Putamen (tissue), 1 donor: Measurements from ENCODE around the gene SLAMF6.
"Not testable (repeated sequence)": the region's sequence is repeated elsewhere in the genome, so short reads cannot be mapped to it uniquely, and the experiment has no call there.

Experiments
- DNase-seq: peaks from one replicate; pipeline ENCODE4 v3.0.0-alpha.2; 2016; ENCODE audit warnings: low spot score

SLAMF6 gene

GRCh38 chr1:160504651-160505050 lies 18.4 kb downstream of the SLAMF6 start:
- no peak for DNase-seq

- DNase-seq, result no peak
These were observed 20.0 kb downstream of the SLAMF6 start for GRCh38 chr1:160503087-160503486.

DNA sequence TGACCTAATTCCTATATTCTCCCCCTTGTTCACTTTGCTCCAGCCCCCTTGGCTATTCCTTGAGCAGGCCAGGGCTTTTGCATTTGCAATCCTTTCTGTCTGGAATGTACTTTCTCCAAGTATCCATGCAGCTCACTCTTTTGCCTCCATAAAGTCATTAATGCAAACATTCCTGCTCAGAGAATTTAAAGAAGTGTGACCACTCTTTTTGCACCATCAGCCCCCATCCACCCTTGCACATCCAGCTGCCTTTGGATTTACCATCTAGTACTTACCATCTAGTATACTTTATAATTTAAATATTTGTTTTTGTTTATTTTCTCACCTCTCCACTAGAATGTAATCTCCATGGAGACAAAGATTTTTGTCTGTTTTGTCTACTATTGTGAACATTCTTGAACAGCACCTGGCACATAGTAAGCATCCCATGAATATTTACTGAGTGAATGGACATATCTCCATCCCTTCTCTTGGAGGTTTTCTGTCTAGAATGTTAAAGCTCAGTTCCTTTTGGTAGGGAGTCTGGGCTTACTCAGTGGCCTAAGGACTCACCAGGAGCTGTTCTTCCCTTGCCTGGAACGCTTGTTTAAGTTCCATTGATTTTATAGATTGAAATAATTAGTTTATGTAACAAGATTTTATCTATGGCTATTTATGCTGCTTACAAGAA lies 22.6 kb downstream of the SLAMF6 start:
- DNase-seq, result no peak

DNA sequence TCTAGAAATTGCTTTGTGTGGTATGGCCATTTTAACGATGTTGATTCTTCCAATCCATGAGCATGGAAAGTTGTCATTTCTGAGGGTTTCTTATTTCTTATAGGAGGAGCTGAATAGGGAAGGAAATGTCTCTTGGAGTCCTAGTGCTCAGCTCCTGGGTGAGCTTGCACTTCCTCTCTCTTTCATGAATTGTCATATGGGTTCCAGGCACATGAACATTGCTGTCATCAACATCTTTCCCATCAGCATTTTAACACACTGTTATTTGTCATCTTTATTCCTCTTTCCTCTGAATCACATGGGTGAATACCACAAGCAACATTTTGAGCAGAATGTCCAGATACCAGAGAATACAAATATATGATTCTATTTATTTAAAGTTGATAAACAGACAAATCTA lies 23.4 kb downstream of the SLAMF6 start:
- peak; percentile 12 for DNase-seq

GRCh38 chr1:160498301-160499065 lies 24.6 kb downstream of the SLAMF6 start:
- not testable (repeated sequence) for DNase-seq

GRCh38 chr1:160496334-160496733 lies 26.7 kb downstream of the SLAMF6 start:
- DNase-seq, result no peak

- no peak for DNase-seq
These were observed 28.4 kb downstream of the SLAMF6 start for GRCh38 chr1:160494620-160495019.

- DNase-seq, result no peak
These were observed 30.4 kb downstream of the SLAMF6 start for GRCh38 chr1:160492617-160493016.

DNA sequence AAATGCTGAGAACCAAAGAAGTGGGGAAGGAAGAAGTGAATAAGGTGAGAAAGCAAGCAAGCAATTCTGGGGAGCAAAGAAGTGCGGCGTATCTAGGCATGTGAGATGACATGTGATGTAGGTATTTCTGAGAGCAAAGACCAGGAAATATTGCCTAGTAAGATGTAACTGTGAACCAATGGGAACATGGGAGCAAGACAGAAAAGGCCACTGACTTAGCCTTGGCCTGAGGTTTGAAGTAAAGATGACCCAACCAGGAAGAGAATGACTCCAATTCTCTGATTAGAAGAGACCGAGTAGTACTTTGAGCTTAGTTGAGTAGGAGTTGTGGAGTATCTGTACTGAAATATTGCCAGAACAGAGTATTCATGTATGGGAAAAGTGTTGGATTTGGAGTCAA lies 31.1 kb downstream of the SLAMF6 start:
- DNase-seq, result no peak

DNA sequence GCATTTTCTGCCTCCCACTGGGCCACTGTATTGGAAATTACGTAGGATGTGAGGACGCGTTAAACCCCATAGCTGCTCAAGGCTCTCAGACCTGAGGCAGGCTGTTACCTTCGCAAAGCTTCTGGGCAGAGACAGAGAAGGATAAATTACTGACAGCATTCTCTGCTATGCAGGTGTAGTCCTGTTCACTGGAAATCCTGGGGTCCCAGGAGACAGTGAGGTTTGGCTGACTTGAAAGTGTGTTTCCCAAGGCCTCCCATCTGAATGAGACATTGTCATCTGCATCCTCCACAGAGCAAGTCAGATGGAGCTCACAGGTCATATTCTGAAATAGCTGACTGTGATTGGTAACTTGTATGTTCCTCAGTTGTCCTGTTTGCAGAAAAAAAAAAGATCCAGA lies 32.0 kb downstream of the SLAMF6 start:
- DNase-seq, result no peak

DNA sequence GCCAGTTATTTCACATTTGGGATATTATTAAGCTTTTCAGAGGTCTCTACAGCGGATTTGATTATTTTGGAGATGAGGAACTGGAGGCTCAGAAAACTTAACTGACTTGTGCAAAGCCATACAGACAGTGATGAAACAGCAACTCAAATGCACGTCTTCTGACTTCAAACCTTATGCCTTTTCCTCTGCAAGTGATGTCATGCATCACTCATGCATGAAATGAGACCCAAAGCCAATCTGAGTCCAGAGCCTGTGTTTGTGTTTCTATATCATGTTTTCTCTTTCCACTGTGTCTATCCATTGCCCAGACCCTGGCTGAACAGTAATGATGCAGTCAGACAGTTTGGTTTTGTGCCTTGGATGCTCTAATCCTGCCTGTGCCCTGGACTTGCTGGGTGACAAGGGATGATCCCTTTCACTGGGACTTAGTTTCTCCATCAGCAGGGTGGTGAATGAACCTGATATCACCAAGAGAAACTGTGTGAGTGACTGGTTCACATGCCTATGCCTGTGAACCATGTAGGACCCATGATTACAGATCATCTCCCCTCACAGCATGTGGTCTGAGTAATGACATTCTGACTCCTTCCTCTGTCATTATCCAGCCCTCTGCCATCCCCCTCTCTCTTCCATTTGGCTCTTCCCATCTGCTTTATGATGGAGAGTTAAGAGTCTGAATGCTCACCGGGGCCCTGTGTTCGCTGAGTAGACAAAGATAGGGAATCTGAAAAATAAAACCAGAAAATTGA lies 33.4 kb downstream of the SLAMF6 start:
- DNase-seq, result no peak

DNA sequence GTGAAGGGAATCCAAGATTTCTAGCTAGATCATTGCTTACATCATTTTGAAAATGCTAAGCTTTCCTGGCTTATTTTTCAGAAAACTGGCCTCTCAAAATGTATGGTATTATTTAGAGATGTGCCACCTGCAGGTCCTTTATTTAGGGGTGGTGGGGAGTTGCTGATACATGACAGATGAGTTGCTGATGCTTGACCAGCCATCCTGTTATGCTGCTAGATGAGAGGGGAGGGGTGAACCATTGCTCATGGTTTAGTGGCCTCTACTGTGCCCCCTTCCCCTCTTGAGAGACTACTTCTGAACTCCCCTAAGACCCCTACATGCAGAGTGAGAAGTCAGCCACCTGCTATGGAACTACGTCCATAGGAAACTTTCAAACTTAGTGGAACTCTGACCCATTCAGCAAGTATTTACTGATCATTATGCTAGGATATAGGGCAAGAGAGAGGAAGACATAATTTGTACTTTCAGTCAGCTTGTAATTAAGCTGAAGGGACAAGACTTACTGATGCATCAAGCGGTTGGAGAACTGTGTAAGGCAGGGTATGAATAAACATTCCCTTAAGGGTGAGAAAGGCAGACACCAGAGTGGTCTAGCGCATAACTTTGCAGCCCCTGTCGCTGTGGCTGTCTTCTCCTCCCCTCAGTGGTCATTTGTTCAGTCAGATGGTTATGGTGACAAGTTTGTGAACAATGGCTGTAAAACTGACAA lies 34.6 kb downstream of the SLAMF6 start:
- no peak for DNase-seq

DNA sequence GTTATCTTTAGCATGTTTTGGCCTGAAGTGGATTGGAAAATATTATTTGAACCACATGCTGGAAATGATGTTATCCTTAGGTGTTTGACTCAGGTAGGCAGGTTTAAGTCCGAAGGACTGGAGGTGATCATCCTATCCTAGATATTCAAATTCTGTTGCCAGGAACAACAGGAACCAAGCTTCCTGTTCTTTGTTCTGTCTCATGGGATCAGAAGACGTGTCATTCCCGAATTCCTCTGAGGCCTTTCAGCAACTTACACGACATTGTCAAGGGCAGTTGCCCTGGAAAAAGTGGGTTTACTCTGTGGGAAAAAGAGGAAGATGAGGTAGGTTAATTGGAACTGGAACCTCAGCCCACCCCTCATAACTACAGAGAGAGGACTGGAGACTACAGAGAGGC lies 36.6 kb downstream of the SLAMF6 start:
- no peak for DNase-seq

DNA sequence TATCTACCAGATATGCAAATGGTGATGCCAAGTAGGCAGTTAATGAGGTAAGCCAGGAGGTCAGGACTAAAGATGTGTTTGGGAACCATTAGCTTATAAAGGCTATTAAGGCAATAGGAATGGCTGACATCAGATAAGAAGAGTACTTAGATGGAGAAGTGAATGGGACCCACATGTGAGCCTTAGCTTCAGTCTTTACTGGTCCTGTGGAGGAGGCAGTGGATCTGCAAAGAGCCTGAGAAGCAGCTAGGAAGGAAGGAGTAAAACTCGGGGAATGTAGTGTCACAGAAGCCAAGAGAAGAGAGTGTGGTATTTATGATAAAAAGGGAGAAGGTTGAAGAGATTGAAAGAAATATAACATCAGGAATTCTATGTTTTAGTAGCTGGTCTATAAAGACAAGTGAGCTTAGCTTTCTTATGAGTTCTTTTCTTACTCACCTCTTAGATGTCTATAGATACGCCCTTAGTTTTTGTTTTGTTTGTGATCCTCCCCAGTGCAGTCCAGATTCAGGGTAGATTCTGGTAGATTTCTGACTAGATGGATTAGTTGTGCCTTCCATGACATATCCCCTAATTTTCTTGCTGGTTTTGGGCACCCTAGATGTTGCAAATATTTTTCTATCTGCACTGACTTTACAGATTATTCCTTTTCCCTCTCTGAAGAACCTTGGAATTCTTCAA lies 39.4 kb downstream of the SLAMF6 start:
- DNase-seq, result no peak

GRCh38 chr1:160481979-160482596 lies 41.0 kb downstream of the SLAMF6 start:
- DNase-seq, result no peak

GRCh38 chr1:160480781-160481180 lies 42.3 kb downstream of the SLAMF6 start:
- DNase-seq, result not testable (repeated sequence)

GRCh38 chr1:160479091-160479490 lies 44.0 kb downstream of the SLAMF6 start:
- DNase-seq, result not testable (repeated sequence)

- DNase-seq, result no peak
These were observed 48.4 kb downstream of the SLAMF6 start for GRCh38 chr1:160474392-160475242.

GRCh38 chr1:160472112-160472511 lies 50.9 kb downstream of the SLAMF6 start:
- DNase-seq, result no peak

DNA sequence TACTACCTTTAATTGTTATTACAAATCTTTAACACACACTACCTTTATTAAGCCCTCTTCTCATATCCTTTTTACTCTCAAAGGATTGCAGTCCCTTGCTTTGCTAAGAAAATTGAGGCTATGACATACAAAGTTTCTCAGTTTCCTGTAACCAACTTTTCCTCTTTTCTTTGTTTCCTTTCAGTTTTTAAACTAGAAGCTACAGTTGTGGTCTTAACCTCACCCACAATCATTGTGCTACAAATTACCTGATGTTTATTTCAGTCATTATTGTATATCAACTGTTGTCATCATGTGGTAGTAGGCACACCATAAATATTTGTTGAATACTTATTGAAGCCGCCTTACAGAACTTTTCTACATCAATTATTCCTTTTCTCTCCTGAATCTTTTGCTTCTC lies 51.8 kb downstream of the SLAMF6 start:
- no peak for DNase-seq
